Measurements from ENCODE around the gene IGF2BP2. TPM values are rescaled to one million over a fixed set of nuclear protein-coding genes. Genes with fewer than 3 reads are reported as not detected.
"Not testable (repeated sequence)": the region's sequence is repeated elsewhere in the genome, so short reads cannot be mapped to it uniquely, and the experiment has no call there.

The IGF2BP2 gene
- total RNA-seq, 6 donors from 2014 or later: 11.4 to 60.3 (median 24.9) TPM

- Histone ChIP-seq H3K27me3 (no peaks in the 10 kb centered on the region), H3K27ac (no peak overlapping the region), H3K4me1 (no peaks in the 10 kb centered on the region), H3K36me3 (no peaks in the 10 kb centered on the region), H3K4me3 (no peak overlapping the region), H3K9me3 (peaks cover 6 to 11% (median 8%) of the 10 kb centered on the region in 4 donors)
- WGBS, 2 donors: 87 to 88% methylated on average over 8 of the region's 8 CpGs
- no peak for ATAC-seq (ENCODE audit: low FRiP score in 2 of 2)
- DNase-seq: no peak
- TF ChIP-seq POLR2A (IDR thresholded peaks at IDR 0.05) (no peak), EP300 (IDR thresholded peaks at IDR 0.05) (no peak), CTCF (IDR thresholded peaks at IDR 0.05) (no peak), POLR2AphosphoS5 (IDR thresholded peaks at IDR 0.05) (no peak)
Observed at GRCh38 chr3:185858502-185859225, 33.8 kb upstream of the IGF2BP2 start.

DNA sequence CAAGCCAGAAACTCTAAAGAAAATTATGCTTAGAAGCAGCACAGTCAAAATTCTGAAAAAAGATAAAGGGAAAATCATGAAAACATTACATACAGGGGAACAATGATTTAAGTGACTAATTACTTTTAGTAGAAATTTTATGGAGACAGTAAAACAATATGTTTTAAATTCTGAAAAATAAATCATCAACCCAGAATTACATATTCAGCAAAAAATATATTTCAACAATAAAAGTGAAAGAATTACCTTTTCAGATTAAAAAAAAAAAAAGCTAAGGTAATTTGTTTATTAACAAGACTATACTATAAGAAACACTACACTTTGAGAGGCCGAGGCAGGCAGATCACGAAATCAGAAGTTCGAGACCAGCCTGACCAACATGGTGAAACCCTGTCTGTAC lies 32.4 kb upstream of the IGF2BP2 start:
- Histone ChIP-seq H3K9me3 (peaks cover 6 to 11% (median 8%) of the 10 kb centered on the region in 4 donors), H3K27me3 (no peaks in the 10 kb centered on the region), H3K4me3 (no peak overlapping the region), H3K4me1 (no peaks in the 10 kb centered on the region), H3K36me3 (no peaks in the 10 kb centered on the region), H3K27ac (no peak overlapping the region)
- ATAC-seq (ENCODE audit: low FRiP score in 2 of 2) (no peak), DNase-seq (no peak)
- WGBS, 2 donors: 81 to 98% methylated on average over 3 of the region's 3 CpGs
- no peak for TF ChIP-seq EP300 (IDR thresholded peaks at IDR 0.05)
- TF ChIP-seq POLR2A (IDR thresholded peaks at IDR 0.05): no peak
- no peak for TF ChIP-seq CTCF (IDR thresholded peaks at IDR 0.05)
- TF ChIP-seq POLR2AphosphoS5 (IDR thresholded peaks at IDR 0.05): no peak

DNA sequence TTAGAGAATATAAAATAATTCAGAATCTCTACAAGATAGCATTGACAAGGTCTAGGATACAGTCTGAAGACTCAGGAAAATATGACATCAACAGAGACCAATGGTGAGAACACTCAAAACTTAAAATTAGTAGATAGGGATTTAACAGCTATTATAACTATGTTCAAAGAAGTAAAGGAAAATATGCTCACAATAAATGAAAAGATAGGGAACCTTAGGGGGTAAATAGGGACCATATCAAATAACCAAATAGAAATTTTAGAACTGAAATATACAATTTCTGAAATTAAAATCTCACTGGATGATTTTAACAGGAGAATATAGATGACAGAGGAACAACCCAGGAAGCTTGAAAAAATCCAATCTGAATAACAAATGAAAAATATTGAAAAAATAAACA lies 31.8 kb upstream of the IGF2BP2 start:
- Histone ChIP-seq H3K27me3 (no peaks in the 10 kb centered on the region), H3K4me3 (no peak overlapping the region), H3K9me3 (peaks cover 6 to 11% (median 8%) of the 10 kb centered on the region in 4 donors), H3K27ac (no peak overlapping the region), H3K4me1 (no peaks in the 10 kb centered on the region), H3K36me3 (no peaks in the 10 kb centered on the region)
- no peak for ATAC-seq (ENCODE audit: low FRiP score in 2 of 2)
- TF ChIP-seq CTCF (IDR thresholded peaks at IDR 0.05) (no peak), EP300 (IDR thresholded peaks at IDR 0.05) (no peak), POLR2AphosphoS5 (IDR thresholded peaks at IDR 0.05) (no peak), POLR2A (IDR thresholded peaks at IDR 0.05) (no peak)
- no peak for DNase-seq

DNA sequence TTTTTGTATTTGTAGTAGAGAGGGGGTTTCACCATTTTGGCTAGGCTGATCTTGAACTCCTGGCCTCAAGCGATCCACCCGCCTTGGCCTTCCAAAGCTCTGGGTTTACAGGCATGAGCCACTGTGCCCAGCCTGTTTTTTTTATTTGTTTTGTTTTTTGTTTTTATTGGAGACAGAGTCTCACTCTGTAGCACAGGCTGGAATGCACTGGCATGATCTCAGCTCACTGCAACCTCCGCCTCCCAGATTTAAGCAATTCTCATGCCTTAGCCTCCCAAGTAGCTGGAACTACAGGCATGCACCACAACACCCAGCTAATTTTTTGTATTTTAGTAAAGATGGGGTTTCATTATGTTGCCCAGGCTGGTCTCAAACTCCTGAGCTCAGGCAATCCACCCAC lies 28.9 kb upstream of the IGF2BP2 start:
- H3K36me3 ChIP-seq; DNase-seq; H3K4me1 ChIP-seq; H3K27me3 ChIP-seq; ATAC-seq (ENCODE audit: low FRiP score in 2 of 2); H3K4me3 ChIP-seq; H3K27ac ChIP-seq: not testable (repeated sequence)
- H3K9me3 ChIP-seq: peaks cover 6 to 11% (median 8%) of the 10 kb centered on the region in 4 donors
- 94 to 97% methylated on average over 3 of the region's 3 CpGs for WGBS, 2 donors

DNA sequence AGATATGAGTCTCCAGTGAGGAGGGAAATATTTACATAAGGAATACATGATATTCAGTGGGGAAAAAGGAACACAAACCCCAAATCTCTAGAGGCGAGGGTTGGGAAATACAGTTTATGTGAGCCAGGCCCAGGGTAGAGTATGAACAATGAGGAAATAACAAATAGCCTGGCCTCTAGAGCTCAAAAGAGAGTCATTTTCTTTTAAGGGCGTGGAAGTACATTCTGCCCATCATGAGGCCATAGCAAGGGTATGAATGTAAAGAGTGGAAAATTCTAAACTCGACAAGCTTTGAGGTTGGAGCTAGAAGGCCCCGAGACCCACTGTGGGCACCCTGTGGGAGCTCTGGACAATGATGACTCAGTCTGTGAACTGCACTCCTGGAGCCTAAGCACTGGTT lies 27.8 kb upstream of the IGF2BP2 start:
- no peak for DNase-seq
- Histone ChIP-seq H3K9me3 (peaks cover 6 to 10% (median 8%) of the 10 kb centered on the region in 4 donors), H3K27ac (no peak overlapping the region), H3K4me3 (no peak overlapping the region), H3K4me1 (no peaks in the 10 kb centered on the region), H3K27me3 (no peaks in the 10 kb centered on the region), H3K36me3 (no peaks in the 10 kb centered on the region)
- no peak for ATAC-seq (ENCODE audit: low FRiP score in 2 of 2)
- TF ChIP-seq POLR2AphosphoS5 (IDR thresholded peaks at IDR 0.05) (no peak), CTCF (IDR thresholded peaks at IDR 0.05) (no peak), POLR2A (IDR thresholded peaks at IDR 0.05) (no peak)
- WGBS, 2 donors: 84 to 85% methylated on average over 4 of the region's 4 CpGs

All from upper lobe of left lung (tissue), 6 donors.